Measurements from ENCODE around the gene LRRC4B.
"Not testable (repeated sequence)": the region's sequence is repeated elsewhere in the genome, so short reads cannot be mapped to it uniquely, and the experiment has no call there.

- not testable (repeated sequence) for TF ChIP-seq ELK1 (IDR thresholded peaks at IDR 0.05; ENCODE audit: borderline replicate concordance, low read depth, low read length); CTCF (conservative IDR thresholded peaks at IDR 0.05; ENCODE audit: low read depth, low read length); RCOR1 (IDR thresholded peaks at IDR 0.05; ENCODE audit: insufficient replicate concordance, low read length); SMC3 (IDR thresholded peaks at IDR 0.05; ENCODE audit: low read depth, low read length); POLR2A (IDR thresholded peaks at IDR 0.05; ENCODE audit: low read depth, low read length); CEBPB (IDR thresholded peaks at IDR 0.05; ENCODE audit: low read depth, low read length); FOS (IDR thresholded peaks at IDR 0.05; ENCODE audit: low read depth, low read length); NFE2L2 (IDR thresholded peaks at IDR 0.05; ENCODE audit: low read depth, low read length); USF2 (IDR thresholded peaks at IDR 0.05; ENCODE audit: low read depth, low read length); MAZ (IDR thresholded peaks at IDR 0.05; ENCODE audit: borderline replicate concordance, low read depth, low read length); RAD21 (IDR thresholded peaks at IDR 0.05; ENCODE audit: low read length); MAFK (IDR thresholded peaks at IDR 0.05; ENCODE audit: low read depth, low read length)
These were observed 44.5 kb upstream of the LRRC4B start for GRCh38 chr19:50612504-50613404.

Measured in IMR-90 (cell line).